ENCODE results near the gene MCHR1. TPM values are rescaled to one million over a fixed set of nuclear protein-coding genes. Genes with fewer than 3 reads are reported as not detected.
A peak's percentile ranks its signal among the peaks of the same experiment; 100 is the strongest.
"Not testable (repeated sequence)": the region's sequence is repeated elsewhere in the genome, so short reads cannot be mapped to it uniquely, and the experiment has no call there.

MCHR1 gene
- total and polyA plus RNA-seq, 7 experiments from 2014 or later: not detected

DNA sequence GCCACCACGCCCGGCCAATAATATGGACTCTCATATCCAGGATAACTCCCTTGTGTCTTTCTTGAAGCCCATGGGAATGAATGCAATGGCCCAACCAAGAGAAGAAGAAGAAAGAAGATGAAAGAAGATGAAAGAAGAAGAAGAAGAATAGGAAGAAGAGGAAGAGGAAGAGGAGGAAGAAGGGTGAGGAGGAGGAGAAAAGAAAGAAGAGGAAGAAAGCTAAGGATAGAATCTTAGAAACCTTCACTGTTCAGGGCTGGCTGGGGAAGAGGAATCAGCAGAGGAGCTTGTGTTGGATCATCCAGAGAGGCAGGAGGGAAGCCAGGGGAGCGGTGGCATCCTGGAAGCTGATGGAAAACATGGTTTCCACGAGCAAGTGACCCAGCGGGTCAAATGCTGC lies 28.9 kb downstream of the MCHR1 start:
- Histone ChIP-seq H3K27me3 (ENCODE audit: control insufficient read depth in 2 of 2, insufficient read depth in 2 of 2, low read length in 2 of 2) (no peaks in the 10 kb centered on the region), H3K27ac (ENCODE audit: low read depth, low read length) (no peak overlapping the region), H3K4me1 (ENCODE audit: control insufficient read depth in 2 of 2, insufficient read depth in 2 of 2, low read length in 2 of 2) (peaks cover 0 to 5% of the 10 kb centered on the region in 2 donors), H3K9me3 (ENCODE audit: control insufficient read depth in 2 of 3, low read length in 3 of 3) (no peaks in the 10 kb centered on the region), H3K36me3 (ENCODE audit: control insufficient read depth in 2 of 3, insufficient read depth in 3 of 3, low read length in 3 of 3) (no peaks in the 10 kb centered on the region), H3K4me3 (ENCODE audit: low read length) (no peak overlapping the region)
- intact Hi-C loops (cut with micrococcal nuclease): no loop called here
- H3K27me3 Mint-ChIP-seq: peaks cover 0 to 4% (median 0%) of the 10 kb centered on the region in 5 donors
- H3K4me1 Mint-ChIP-seq: peaks cover 7 to 19% (median 13%) of the 10 kb centered on the region in 7 donors
- POLR2A ChIA-PET: interaction anchor here (0.9 kb wide), 2 partner anchors 20 kb away, joined by 3 to 4 read pairs; no protein-coding TSS in a partner anchor
- no peak for ATAC-seq
- H3K4me3 Mint-ChIP-seq: peak overlapping the region in 1 of 10 donors; percentile 43
- H3K36me3 Mint-ChIP-seq: peaks cover 0 to 6% (median 0%) of the 10 kb centered on the region in 5 donors
- CTCF ChIA-PET: no interaction called here
- no peak overlapping the region for H3K27ac Mint-ChIP-seq
- DNase-seq: no peak
- peaks cover 0 to 3% (median 0%) of the 10 kb centered on the region in 11 donors for H3K9me3 Mint-ChIP-seq

DNA sequence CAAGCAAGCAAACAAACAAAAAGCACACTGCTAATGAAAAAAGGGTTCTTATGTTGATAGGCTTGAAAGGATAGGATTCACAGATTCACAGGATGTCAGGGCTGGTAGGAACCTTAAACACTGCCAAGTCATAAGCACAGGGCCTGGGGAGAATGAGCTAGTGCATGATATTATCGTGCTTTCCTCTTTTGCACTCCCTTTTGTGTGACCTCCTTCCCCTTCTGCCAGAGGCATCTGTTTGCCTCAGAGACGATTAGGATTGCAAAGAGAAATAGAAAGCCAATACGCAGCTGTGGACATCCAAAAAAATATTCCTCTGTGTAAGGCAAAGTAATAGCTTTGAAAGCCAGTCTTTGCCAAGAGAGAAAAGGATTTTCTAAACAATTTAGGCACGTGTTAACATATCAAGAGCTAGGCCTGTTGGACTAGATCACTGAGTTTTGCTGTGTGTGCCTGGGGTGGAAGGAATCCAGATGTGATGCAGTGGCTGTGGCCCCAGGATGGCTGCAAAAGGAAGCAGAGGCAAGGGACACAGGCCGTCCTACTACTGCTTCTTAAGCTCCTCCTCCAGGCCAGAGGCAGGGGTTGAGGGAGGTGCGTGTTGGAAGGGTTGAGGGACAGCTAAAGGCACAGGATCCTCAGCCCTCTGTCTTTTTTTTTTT lies 30.6 kb downstream of the MCHR1 start:
- H3K27ac ChIP-seq (ENCODE audit: low read depth, low read length): no peak overlapping the region
- DNase-seq (no peak), ATAC-seq (peak; percentile 36)
- Mint-ChIP-seq H3K27me3 (peaks cover 0 to 9% (median 0%) of the 10 kb centered on the region in 5 donors), H3K4me1 (peaks cover 7 to 20% (median 14%) of the 10 kb centered on the region in 7 donors), H3K36me3 (peaks cover 0 to 6% (median 0%) of the 10 kb centered on the region in 5 donors), H3K27ac (peak overlapping the region in 3 of 9 donors; percentile 31 to 71 (median 68)), H3K4me3 (no peak overlapping the region), H3K9me3 (peaks cover 0 to 3% (median 0%) of the 10 kb centered on the region in 11 donors)
- intact Hi-C loops (cut with micrococcal nuclease): loop anchor here in 1 of 2 donors (2.0 kb wide), 1 partner anchor 55 kb away; no protein-coding TSS in a partner anchor
- H3K36me3 ChIP-seq (ENCODE audit: control insufficient read depth in 2 of 3, insufficient read depth in 3 of 3, low read length in 3 of 3): no peaks in the 10 kb centered on the region
- H3K4me3 ChIP-seq (ENCODE audit: low read length): no peak overlapping the region
- peaks cover 0 to 5% of the 10 kb centered on the region in 2 donors for H3K4me1 ChIP-seq (ENCODE audit: control insufficient read depth in 2 of 2, insufficient read depth in 2 of 2, low read length in 2 of 2)
- no peaks in the 10 kb centered on the region for H3K9me3 ChIP-seq (ENCODE audit: control insufficient read depth in 2 of 3, low read length in 3 of 3)
- H3K27me3 ChIP-seq (ENCODE audit: control insufficient read depth in 2 of 2, insufficient read depth in 2 of 2, low read length in 2 of 2): no peaks in the 10 kb centered on the region
- POLR2A ChIA-PET: interaction anchor here (0.7 to 2.2 kb wide), 4 partner anchors 8 to 22 kb away, joined by 3 to 11 read pairs (median 4); no protein-coding TSS in a partner anchor
- CTCF ChIA-PET: interaction anchor here (0.7 kb wide), 1 partner anchor 17 kb away, joined by 3 read pairs; no protein-coding TSS in a partner anchor

GRCh38 chr22:40712311-40712710 lies 33.0 kb downstream of the MCHR1 start:
- Mint-ChIP-seq H3K9me3 (peaks cover 0 to 3% (median 0%) of the 10 kb centered on the region in 11 donors), H3K36me3 (peaks cover 0 to 5% (median 0%) of the 10 kb centered on the region in 5 donors), H3K27ac (peak overlapping the region in 2 of 9 donors; percentile 87 to 93), H3K4me3 (no peak overlapping the region), H3K27me3 (peaks cover 0 to 10% (median 0%) of the 10 kb centered on the region in 5 donors), H3K4me1 (peaks cover 7 to 22% (median 17%) of the 10 kb centered on the region in 7 donors)
- Histone ChIP-seq H3K4me1 (ENCODE audit: control insufficient read depth in 2 of 2, insufficient read depth in 2 of 2, low read length in 2 of 2) (peaks cover 0 to 5% of the 10 kb centered on the region in 2 donors), H3K36me3 (ENCODE audit: control insufficient read depth in 2 of 3, insufficient read depth in 3 of 3, low read length in 3 of 3) (no peaks in the 10 kb centered on the region), H3K27ac (ENCODE audit: low read depth, low read length) (no peak overlapping the region), H3K27me3 (ENCODE audit: control insufficient read depth in 2 of 2, insufficient read depth in 2 of 2, low read length in 2 of 2) (no peaks in the 10 kb centered on the region), H3K9me3 (ENCODE audit: control insufficient read depth in 2 of 3, low read length in 3 of 3) (no peaks in the 10 kb centered on the region), H3K4me3 (ENCODE audit: low read length) (no peak overlapping the region)
- ChIA-PET POLR2A (interaction anchor here (0.7 kb wide), 2 partner anchors 53 to 419 kb away, joined by 4 to 5 read pairs; no protein-coding TSS in a partner anchor), CTCF (interaction anchor here (1.1 kb wide), 1 partner anchor 28 kb away, joined by 3 read pairs; no protein-coding TSS in a partner anchor)
- ATAC-seq: no peak
- DNase-seq: no peak
- intact Hi-C loops (cut with micrococcal nuclease): no loop called here

DNA sequence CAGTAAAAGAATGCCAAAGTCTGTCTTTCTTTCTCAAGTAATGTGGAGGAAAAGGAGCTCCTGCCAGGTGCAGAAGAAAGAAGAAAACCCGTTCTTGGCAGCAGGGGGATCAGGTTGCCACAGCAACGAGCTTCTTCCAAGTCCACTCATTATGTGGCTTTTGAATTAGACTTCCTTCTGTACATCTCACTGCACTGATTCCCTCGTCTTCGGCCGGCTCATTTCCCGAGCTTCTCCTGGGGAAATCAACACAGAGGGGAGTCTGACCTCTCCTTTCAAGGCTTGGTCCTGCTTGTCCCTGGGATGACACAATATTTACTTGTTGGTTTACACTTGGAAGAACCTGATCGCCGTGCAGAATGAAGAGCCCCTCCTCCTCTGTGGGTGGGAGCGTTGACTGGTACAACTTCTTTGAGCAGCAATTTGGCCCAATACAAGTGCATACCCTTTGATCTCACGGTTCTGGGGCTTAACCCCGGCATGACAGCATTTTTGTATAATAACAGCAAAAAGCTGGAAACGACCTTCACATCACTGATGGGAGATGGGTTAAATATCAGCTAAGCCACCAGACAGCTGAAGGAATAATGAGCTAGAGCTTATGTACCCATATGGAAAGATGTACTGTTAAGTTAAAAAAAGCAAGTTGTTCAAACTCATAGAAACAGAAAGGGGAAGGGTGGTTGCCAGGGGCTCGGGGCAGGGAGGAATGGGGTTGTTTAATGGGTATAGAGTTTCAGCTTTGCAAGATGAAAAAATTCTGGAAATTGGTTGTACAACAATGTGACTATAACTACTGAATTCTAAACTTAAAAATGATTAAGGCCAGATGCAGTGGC lies 35.4 kb downstream of the MCHR1 start:
- no peaks in the 10 kb centered on the region for H3K36me3 ChIP-seq (ENCODE audit: control insufficient read depth in 2 of 3, insufficient read depth in 3 of 3, low read length in 3 of 3)
- intact Hi-C loops (cut with micrococcal nuclease): no loop called here
- H3K27ac ChIP-seq (ENCODE audit: low read depth, low read length): no peak overlapping the region
- H3K36me3 Mint-ChIP-seq: peaks cover 0 to 5% (median 0%) of the 10 kb centered on the region in 5 donors
- H3K4me3 ChIP-seq (ENCODE audit: low read length): no peak overlapping the region
- H3K4me1 ChIP-seq (ENCODE audit: control insufficient read depth in 2 of 2, insufficient read depth in 2 of 2, low read length in 2 of 2): peaks cover 0 to 5% of the 10 kb centered on the region in 2 donors
- peaks cover 0 to 13% (median 0%) of the 10 kb centered on the region in 5 donors for H3K27me3 Mint-ChIP-seq
- no peaks in the 10 kb centered on the region for H3K9me3 ChIP-seq (ENCODE audit: control insufficient read depth in 2 of 3, low read length in 3 of 3)
- H3K9me3 Mint-ChIP-seq: peaks cover 0 to 2% (median 0%) of the 10 kb centered on the region in 11 donors
- H3K27ac Mint-ChIP-seq: peak overlapping the region in 2 of 9 donors; percentile 31 to 46
- peaks cover 10 to 25% (median 21%) of the 10 kb centered on the region in 7 donors for H3K4me1 Mint-ChIP-seq
- ChIA-PET POLR2A (interaction anchor here (0.7 to 1.6 kb wide), 6 partner anchors 8 to 18 kb away, joined by 3 to 6 read pairs (median 4); no protein-coding TSS in a partner anchor), CTCF (interaction anchor here (0.6 to 1.4 kb wide), 5 partner anchors 12 to 157 kb away, joined by 3 read pairs; no protein-coding TSS in a partner anchor)
- no peaks in the 10 kb centered on the region for H3K27me3 ChIP-seq (ENCODE audit: control insufficient read depth in 2 of 2, insufficient read depth in 2 of 2, low read length in 2 of 2)
- DNase-seq (no peak), ATAC-seq (no peak)
- peak overlapping the region in 9 of 10 donors; percentile 14 to 76 (median 62) for H3K4me3 Mint-ChIP-seq

DNA sequence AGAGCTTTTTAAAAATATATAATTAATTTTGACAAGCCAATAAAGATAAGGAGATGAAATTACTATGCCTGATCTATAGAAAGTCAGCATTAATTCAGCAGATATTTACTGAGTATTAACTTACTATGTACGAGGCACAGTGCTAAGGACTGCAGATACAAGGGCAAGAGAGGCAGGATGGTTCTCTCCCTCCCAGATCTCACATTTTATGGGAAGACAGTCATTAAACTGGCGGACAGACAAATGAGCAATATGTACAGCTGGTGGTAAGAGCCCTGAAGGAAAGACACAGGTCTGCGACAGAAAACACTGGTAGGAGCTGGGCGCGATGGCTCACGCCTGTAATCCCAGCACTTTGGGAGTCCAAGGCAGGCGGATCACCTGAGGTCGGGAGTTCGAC lies 36.8 kb downstream of the MCHR1 start:
- no peaks in the 10 kb centered on the region for H3K36me3 ChIP-seq (ENCODE audit: control insufficient read depth in 2 of 3, insufficient read depth in 3 of 3, low read length in 3 of 3)
- H3K4me1 ChIP-seq (ENCODE audit: control insufficient read depth in 2 of 2, insufficient read depth in 2 of 2, low read length in 2 of 2): peaks cover 0 to 5% of the 10 kb centered on the region in 2 donors
- ChIA-PET POLR2A (interaction anchor here (0.7 to 1.4 kb wide), 4 partner anchors 12 to 33 kb away, joined by 3 to 5 read pairs (median 3); no protein-coding TSS in a partner anchor), CTCF (no interaction called here)
- H3K4me3 ChIP-seq (ENCODE audit: low read length): no peak overlapping the region
- ATAC-seq (no peak), DNase-seq (no peak)
- H3K27ac ChIP-seq (ENCODE audit: low read depth, low read length): no peak overlapping the region
- H3K9me3 Mint-ChIP-seq: peaks cover 0 to 2% (median 0%) of the 10 kb centered on the region in 11 donors
- H3K4me3 Mint-ChIP-seq: no peak overlapping the region
- intact Hi-C loops (cut with micrococcal nuclease): no loop called here
- peaks cover 0 to 16% (median 0%) of the 10 kb centered on the region in 5 donors for H3K27me3 Mint-ChIP-seq
- no peaks in the 10 kb centered on the region for H3K9me3 ChIP-seq (ENCODE audit: control insufficient read depth in 2 of 3, low read length in 3 of 3)
- peaks cover 10 to 27% (median 23%) of the 10 kb centered on the region in 7 donors for H3K4me1 Mint-ChIP-seq
- no peaks in the 10 kb centered on the region for H3K27me3 ChIP-seq (ENCODE audit: control insufficient read depth in 2 of 2, insufficient read depth in 2 of 2, low read length in 2 of 2)
- H3K27ac Mint-ChIP-seq: no peak overlapping the region
- peaks cover 0 to 3% (median 0%) of the 10 kb centered on the region in 5 donors for H3K36me3 Mint-ChIP-seq

GRCh38 chr22:40717657-40718056 lies 38.4 kb downstream of the MCHR1 start:
- CTCF ChIA-PET: interaction anchor here (0.7 to 1.4 kb wide), 2 partner anchors 11 to 36 kb away, joined by 3 to 4 read pairs; no protein-coding TSS in a partner anchor
- H3K27ac Mint-ChIP-seq: peak overlapping the region in 1 of 9 donors; percentile 29

More at GRCh38 chr22:40717657-40718056, 38.4 kb downstream of the MCHR1 start:
- H3K36me3 Mint-ChIP-seq; ATAC-seq; intact Hi-C loops (cut with micrococcal nuclease); H3K4me1 ChIP-seq (ENCODE audit: control insufficient read depth in 2 of 2, insufficient read depth in 2 of 2, low read length in 2 of 2); H3K9me3 ChIP-seq (ENCODE audit: control insufficient read depth in 2 of 3, low read length in 3 of 3); H3K27ac ChIP-seq (ENCODE audit: low read depth, low read length); H3K27me3 ChIP-seq (ENCODE audit: control insufficient read depth in 2 of 2, insufficient read depth in 2 of 2, low read length in 2 of 2); DNase-seq; H3K9me3 Mint-ChIP-seq; H3K4me3 ChIP-seq (ENCODE audit: low read length); H3K4me3 Mint-ChIP-seq; H3K36me3 ChIP-seq (ENCODE audit: control insufficient read depth in 2 of 3, insufficient read depth in 3 of 3, low read length in 3 of 3): not testable (repeated sequence)
- Mint-ChIP-seq H3K4me1 (peaks cover 11 to 26% (median 20%) of the 10 kb centered on the region in 7 donors), H3K27me3 (peaks cover 0 to 12% (median 0%) of the 10 kb centered on the region in 5 donors)
- POLR2A ChIA-PET: interaction anchor here (0.7 to 1.0 kb wide), 2 partner anchors 8 to 503 kb away, joined by 3 read pairs; no protein-coding TSS in a partner anchor

Data from naive thymus-derived CD4-positive, alpha-beta T cell (primary cell).